HepG2 (cell line): ENCODE results near the gene PTGIS. TPM values are rescaled to one million over a fixed set of nuclear protein-coding genes. Genes with fewer than 3 reads are reported as not detected.

Source experiments
- ATF3 ChIP-seq: sonication (generic); formaldehyde crosslinking; IDR thresholded peaks from 2 replicates; pipeline ENCODE4 v1.4.0; 2020; ENCODE audit warnings: missing genetic modification reagents
- BRF2 ChIP-seq: sonication (generic); formaldehyde crosslinking; IDR thresholded peaks from 2 replicates; pipeline ENCODE4 v1.8.1; 2022; ENCODE audit warnings: mild to moderate bottlenecking, missing genetic modification reagents
- DPF2 ChIP-seq: sonication (generic); formaldehyde crosslinking; IDR thresholded peaks from 2 replicates; pipeline ENCODE4 v1.4.0; 2020; ENCODE audit warnings: mild to moderate bottlenecking, low read depth, missing genetic modification reagents, borderline replicate concordance
- ESRRA ChIP-seq: sonication (generic); formaldehyde crosslinking; IDR thresholded peaks from 2 replicates; pipeline ENCODE4 v1.5.1; 2020; ENCODE audit warnings: mild to moderate bottlenecking, low read depth, missing genetic modification reagents
- GLMP ChIP-seq: sonication (generic); formaldehyde crosslinking; IDR thresholded peaks from 2 replicates; pipeline ENCODE4 v1.9.0; 2021; ENCODE audit warnings: missing genetic modification reagents, mild to moderate bottlenecking, borderline replicate concordance
- REPIN1 ChIP-seq: sonication (generic); formaldehyde crosslinking; IDR thresholded peaks from 2 replicates; pipeline ENCODE4 v1.8.0; 2022; ENCODE audit warnings: missing genetic modification reagents, low read depth, mild to moderate bottlenecking, borderline replicate concordance
- REST ChIP-seq, 2 experiments: IDR thresholded peaks; 2 replicates each; pipeline ENCODE4 v1.6.1; 2011 to 2012; ENCODE audit warnings: low read length in 2 of 2, borderline replicate concordance in 1 of 2, low read depth in 1 of 2, mild to moderate bottlenecking in 1 of 2, moderate library complexity in 1 of 2
- SOX6 ChIP-seq, 2 experiments: fragments of 450-650 bp in 1 of 2; sonication (generic) in 1 of 2; formaldehyde crosslinking in 1 of 2; IDR thresholded peaks; 2 replicates each; pipeline versions ENCODE4 v1.4.0 to v1.6.1; 2017 to 2020; ENCODE audit warnings: antibody characterized with exemption in 1 of 2, mild to moderate bottlenecking in 1 of 2, missing genetic modification reagents in 1 of 2
- SPEN ChIP-seq: sonication (generic); formaldehyde crosslinking; IDR thresholded peaks from 2 replicates; pipeline ENCODE4 v1.5.1; 2020; ENCODE audit warnings: low read depth, mild to moderate bottlenecking, missing genetic modification reagents
- SRY ChIP-seq: sonication (generic); formaldehyde crosslinking; IDR thresholded peaks from 2 replicates; pipeline ENCODE4 v1.8.0; 2022; ENCODE audit warnings: mild to moderate bottlenecking, missing genetic modification reagents
- THYN1 ChIP-seq: sonication (generic); formaldehyde crosslinking; IDR thresholded peaks from 2 replicates; pipeline ENCODE4 v1.8.1; 2023; ENCODE audit warnings: low read depth, mild to moderate bottlenecking, moderate library complexity, missing genetic modification reagents, borderline replicate concordance
- ZC3H13 ChIP-seq: sonication (generic); formaldehyde crosslinking; IDR thresholded peaks from 2 replicates; pipeline ENCODE4 v1.8.1; 2023; ENCODE audit warnings: mild to moderate bottlenecking, missing genetic modification reagents, moderate library complexity
- ZMYM3 ChIP-seq: sonication (generic); formaldehyde crosslinking; IDR thresholded peaks from 2 replicates; pipeline ENCODE4 v1.5.1; 2020; ENCODE audit warnings: mild to moderate bottlenecking, missing genetic modification reagents
- ZNF224 ChIP-seq: sonication (generic); formaldehyde crosslinking; IDR thresholded peaks from 2 replicates; pipeline ENCODE4 v1.5.0; 2020; ENCODE audit warnings: mild to moderate bottlenecking, missing genetic modification reagents
- ZNF468 ChIP-seq: sonication (generic); formaldehyde crosslinking; IDR thresholded peaks from 2 replicates; pipeline ENCODE4 v1.8.0; 2022; ENCODE audit warnings: mild to moderate bottlenecking, moderate library complexity, missing genetic modification reagents
- ZNF589 ChIP-seq: sonication (generic); formaldehyde crosslinking; conservative IDR thresholded peaks from 2 replicates; pipeline ENCODE4 v1.8.0; 2022; ENCODE audit warnings: mild to moderate bottlenecking, moderate library complexity, missing genetic modification reagents
- ZNF704 ChIP-seq: sonication (generic); formaldehyde crosslinking; IDR thresholded peaks from 2 replicates; pipeline ENCODE4 v1.8.1; 2023; ENCODE audit warnings: mild to moderate bottlenecking, inconsistent platforms, moderate library complexity, missing genetic modification reagents, borderline replicate concordance
- polyA plus RNA-seq, 8 experiments: library from polyadenylated mRNA; depleted of rRNA in 3 of 8; stranded (reverse) in 7 of 8; unstranded in 1 of 8; fragments of >200 nt; fragmentation: Illumina TruSeq in 4 of 8; extraction: Trizol in 4 of 8; gene quantifications; 2 replicates each; pipeline versions ENCODE4 v1.2.1 to v1.2.3, GENCODE V29; 2011 to 2016; ENCODE audit warnings: low read depth in 4 of 8, missing spikeins in 1 of 8, mixed read lengths in 1 of 8; ENCODE audit not compliant: insufficient read depth in 1 of 8
- total RNA-seq, 5 experiments: library from RNA; depleted of rRNA; stranded (reverse); fragments of >200 nt; fragmentation: Illumina TruSeq; extraction: Trizol; gene quantifications; 2 replicates each; pipeline ENCODE4 v1.2.3, GENCODE V29; 2016; ENCODE audit warnings: low read depth in 1 of 5

PTGIS gene
- total and polyA plus RNA-seq, 2 of the 13 experiments (the other 11 are each of a cell fraction or from before 2014, with no cell fraction given), result not detected

- no peak for TF ChIP-seq REPIN1 (CRISPR knock-in tag)
- 0 out of 2 replicates have a peak, but pooled peaks have one; percentile 4 for TF ChIP-seq ZC3H13 (CRISPR knock-in tag)
- no peak for TF ChIP-seq GLMP (CRISPR knock-in tag)
- TF ChIP-seq THYN1, result no peak
- no peak for TF ChIP-seq BRF2 (CRISPR knock-in tag)
- no peak for TF ChIP-seq ZNF589 (CRISPR knock-in tag)
- no peak for TF ChIP-seq DPF2 (CRISPR knock-in tag)
- TF ChIP-seq SPEN, result 0 out of 2 replicates have a peak, but pooled peaks have one; percentile 6
- TF ChIP-seq ZNF468 (CRISPR knock-in tag), result no peak
- TF ChIP-seq ZMYM3 (CRISPR knock-in tag), result no peak
- no peak for TF ChIP-seq REST (IDR thresholded peaks at IDR 0.05; ENCODE audit: borderline replicate concordance in 1 of 2, low read depth in 1 of 2, low read length in 2 of 2)
- 0 out of 2 replicates have a peak, but pooled peaks have one; percentile 9 for TF ChIP-seq ZNF224 (CRISPR knock-in tag)
- no peak for TF ChIP-seq ESRRA (CRISPR knock-in tag)
- TF ChIP-seq SOX6 (IDR thresholded peaks at IDR 0.05), result no peak
- TF ChIP-seq SOX6 (CRISPR knock-in tag; IDR thresholded peaks at IDR 0.05), result no peak
- TF ChIP-seq ATF3, result no peak
- no peak for TF ChIP-seq ZNF704
- TF ChIP-seq SRY (CRISPR knock-in tag), result 0 out of 2 replicates have a peak, but pooled peaks have one; percentile 7
Measured at GRCh38 chr20:49482173-49482572, 85.8 kb downstream of the PTGIS start (continued).
